HG03139 (cell line): Measurements from ENCODE around the gene OR10AD1.

Experiments
- ATAC-seq: cut with Tn5 transposase; IDR thresholded peaks from one replicate; pipeline ENCODE4 v1.9.1; 2021; ENCODE audit not compliant: unreplicated experiment

The OR10AD1 gene

DNA sequence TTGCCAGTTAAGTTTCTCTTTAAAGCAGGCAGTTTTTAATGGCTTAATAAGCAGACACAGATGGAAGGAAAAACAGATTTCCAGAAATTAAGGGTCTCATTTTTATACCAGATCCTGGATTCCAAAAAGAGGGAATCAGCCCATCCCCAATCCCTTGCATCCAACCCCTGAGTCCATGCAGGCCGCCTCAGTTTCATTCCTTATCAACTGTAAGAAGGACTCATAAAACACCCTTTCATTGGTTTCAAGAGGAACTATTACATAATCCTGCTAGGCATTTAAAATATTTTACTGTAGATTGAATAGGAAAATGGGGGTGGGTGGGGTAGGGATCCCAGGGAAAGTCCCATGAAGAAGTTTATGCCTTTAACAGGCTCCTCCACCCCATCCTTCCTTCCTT, 10.2 kb downstream of the OR10AD1 start:
- ATAC-seq = no peak

DNA sequence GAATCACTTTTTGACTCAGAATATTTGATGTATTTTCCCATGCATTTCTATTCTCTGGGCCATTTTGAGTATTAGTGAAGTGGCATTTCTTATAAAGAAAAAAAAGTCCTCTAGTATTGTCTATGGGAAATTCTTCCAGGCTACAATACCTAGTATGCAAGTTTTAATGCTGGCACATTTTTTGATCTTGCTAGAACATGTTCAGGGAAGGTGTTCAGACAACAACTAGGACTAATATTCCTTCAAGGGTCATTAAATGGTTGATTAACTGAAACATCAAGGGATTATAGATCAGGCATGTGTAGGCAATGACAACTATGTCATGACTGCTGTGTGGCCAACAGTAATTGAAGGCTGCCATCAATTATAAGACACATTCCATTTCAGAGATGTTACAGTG, 12.0 kb downstream of the OR10AD1 start:
- no peak for ATAC-seq

DNA sequence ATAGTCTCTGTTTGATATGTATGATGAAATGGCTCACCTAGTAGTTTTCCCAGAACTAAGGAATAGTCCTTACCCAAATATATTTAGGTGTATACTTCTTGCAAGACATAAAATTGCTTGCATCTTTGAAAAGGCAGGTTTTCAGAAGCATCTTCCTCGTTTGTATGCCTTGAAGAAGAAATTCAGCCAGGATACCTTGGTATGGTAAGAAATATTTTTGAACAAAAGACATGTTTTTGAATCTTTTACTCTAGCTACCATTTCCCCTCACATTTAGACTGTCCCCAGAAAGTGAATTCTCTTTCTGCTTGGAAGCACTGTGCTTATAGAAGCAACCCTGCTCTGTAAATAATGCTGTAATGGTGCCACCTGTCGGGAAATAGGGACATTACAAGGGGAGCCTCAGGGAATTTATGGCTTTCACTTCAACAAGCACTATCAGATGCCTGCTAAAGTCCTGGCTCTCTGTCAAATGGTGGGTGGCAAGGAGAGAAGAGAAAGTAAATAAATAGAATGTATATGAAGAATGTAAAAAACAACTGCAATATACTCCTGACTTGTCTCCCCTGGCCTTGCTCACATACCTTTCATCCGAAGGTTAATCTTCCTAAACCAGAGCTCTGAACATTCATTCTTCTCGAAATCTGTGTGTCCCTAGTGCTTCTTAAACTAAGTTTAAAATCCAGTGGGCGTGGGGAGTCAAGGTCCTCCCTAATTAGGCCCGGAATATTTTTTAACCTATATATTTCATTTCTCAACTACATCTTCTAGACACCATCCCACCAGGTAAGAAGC, 13.6 kb downstream of the OR10AD1 start:
- no peak for ATAC-seq

DNA sequence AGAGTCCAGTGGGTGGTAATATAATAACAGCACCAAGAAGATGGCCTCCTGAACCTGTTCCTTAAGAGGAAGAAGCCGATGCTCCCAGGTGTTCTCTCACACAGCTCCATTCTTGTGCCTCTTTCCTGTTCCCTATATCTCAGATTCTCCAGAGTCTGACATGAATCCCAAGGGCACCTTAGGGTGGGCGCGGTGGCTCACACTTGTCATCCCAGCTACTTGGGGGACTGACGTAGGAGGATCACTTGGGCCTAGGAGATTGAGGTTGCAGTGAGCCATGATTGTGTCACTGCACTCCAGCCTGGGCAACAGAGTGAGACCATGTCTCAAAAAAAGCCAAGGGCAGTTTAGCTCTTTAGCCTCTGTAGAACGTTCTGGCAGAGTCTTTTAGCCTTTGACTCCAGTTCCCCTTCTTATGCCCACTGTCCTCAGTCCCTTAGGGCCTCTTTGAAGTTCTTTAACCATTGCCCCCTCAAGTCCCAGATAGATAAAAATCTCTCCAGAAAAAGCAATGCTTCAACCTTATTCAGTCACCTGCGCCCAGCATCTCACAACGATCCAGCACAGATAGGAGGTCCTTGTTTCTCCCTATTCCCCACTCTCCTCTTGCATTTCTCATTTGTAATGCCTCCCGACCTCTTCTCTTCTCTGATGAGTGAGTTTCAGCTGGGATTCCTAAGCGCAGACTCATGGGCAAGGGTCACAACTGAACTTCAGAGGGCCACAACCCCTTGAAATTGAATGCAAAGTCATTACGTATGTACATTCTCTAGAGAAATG, 15.0 kb downstream of the OR10AD1 start:
- no peak for ATAC-seq

DNA sequence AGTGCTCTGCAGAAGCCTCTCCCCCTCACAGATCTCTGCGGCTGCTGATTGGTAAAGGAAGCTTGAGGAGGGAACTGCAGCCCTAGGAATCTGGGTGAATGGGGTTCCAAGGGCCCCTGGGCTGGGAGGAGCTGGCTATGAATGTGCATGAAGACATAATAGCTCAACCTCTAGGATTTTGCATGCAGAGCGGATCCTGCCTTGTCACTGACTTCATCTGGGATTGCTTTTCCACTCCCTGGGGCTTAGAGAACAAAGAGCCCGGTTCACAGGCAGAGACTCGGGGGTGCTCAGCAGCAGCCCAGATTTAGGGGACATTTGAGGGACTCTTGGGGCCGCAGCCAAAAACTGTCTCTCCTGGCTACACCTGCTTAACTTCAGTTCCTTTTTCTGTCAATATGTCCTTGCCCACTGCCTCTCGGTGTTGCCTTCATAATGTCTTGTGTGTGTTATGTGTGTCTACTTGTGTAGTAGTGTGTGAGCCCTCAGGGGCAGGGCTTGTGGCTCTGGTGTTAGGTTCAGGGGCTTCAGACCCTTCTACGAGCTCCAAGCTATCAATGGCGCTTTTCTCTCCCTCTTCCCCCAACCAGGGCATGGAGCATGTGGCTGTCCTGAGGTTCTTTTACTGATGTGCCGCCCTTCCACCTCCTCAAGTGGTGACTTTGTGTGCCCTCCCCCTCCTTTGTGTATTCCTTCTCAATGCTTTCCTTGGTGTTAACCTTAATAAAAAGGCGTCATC, 17.7 kb downstream of the OR10AD1 start:
- ATAC-seq = no peak

DNA sequence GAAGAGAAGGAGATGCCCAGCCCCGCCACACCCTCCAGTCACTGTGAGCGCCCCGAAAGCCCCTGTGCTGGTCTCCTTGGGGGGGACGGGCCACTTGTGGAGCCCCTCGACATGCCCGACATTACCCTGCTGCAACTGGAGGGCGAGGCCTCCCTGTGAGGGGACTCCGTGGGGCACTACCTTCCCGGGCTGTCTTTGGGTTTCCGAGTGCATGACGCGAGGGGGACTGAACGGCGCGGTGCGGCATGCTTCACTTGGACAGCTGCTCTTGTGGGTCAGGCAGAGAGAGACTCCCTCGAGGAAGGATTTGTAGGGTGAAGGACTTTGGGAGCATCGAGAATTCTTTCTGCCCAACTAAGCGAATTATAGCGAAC, 18.6 kb downstream of the OR10AD1 start:
- ATAC-seq = no peak

DNA sequence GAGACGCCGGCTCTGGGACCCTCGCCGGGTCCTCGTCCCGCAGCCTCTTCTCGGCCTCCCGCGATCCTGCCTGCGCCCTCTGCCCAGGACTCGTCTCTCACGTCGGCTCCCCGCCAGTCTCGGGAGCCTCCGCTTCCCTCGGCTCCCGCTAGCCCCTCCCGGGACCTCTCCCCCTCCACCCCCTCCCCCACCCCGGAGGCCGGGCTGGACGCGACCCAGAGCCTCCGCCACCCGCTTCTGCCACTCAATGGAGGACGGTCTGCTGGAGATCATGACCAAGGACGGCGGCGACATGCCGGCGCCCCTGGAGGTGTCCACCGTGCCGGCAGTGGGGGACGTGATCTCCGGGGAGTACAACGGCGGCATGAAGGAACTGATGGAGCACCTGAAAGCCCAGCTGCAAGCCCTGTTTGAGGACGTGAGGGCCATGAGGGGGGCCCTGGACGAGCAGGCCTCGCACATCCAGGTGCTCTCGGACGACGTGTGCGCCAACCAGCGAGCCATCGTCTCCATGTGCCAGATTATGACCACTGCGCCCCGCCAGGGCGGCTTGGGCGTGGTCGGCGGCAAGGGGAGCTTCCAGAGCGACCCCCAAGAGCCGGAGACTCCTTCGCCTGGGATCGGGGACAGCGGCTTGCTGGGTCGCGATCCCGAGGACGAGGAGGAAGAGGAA, 19.1 kb downstream of the OR10AD1 start:
- ATAC-seq = no peak

DNA sequence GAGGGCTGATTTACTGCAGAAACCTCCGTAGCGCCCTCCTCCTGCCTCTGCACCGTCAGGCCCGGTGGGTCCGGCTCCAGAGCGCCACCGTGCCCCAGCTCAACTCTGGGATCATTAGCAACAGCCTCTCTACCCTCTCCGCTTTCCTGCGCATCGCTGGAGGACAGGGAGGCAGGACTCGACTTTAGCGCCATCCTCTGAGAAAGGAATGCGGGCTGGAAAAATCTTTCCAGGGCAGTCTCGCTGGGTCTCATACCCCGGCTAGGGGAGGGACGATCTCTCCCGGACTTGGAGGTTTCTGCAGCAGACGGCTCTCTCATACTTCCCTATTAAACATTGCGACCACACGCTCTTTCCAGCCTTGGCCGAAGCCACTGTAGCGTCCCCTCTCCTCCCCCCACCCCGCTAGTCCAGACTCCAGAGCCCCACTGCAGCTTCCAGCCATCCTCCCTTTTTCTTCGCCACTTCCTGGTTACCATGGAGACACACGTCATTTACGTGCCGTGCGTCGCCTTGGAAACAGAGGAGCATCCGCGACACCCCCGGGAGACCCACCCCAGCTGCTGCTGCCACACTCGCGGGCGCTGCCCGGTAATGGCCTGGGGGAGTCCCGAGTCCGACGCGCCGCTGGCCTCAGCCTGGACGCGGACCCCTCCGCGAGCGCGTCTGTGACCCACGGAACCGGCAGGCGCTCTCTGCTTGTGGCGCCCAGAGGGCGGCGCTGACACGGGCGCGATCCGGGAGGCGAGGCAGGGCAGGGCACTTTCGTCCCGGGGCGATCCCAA, 19.8 kb downstream of the OR10AD1 start, which contains the start of gene CCDC184:
CCDC184 (plus strand) TSS at position 554 of the 785 bp plus-strand sequence. CDS start 479 bp downstream, outside the sequence.
- ATAC-seq = peak; percentile 54

DNA sequence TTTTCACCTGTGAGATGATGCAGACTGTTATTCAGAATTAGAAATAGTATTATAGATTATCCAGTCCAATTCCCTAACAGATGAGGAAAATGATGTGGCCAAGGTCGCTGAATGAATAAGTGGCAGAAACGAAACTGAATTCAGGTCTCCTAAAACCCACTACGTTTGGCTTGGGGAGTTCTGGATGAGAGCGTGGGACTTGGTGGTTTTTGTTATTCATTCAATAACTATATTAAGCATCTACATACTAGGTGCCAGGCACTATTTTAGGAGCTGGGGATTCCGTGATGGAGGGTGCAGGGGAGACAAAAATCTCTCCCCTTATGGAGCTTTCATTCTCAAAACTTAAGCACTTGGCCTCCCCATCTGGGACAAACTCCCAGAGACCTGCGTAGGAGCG, 20.5 kb downstream of the OR10AD1 start:
- peak; percentile 2 for ATAC-seq

DNA sequence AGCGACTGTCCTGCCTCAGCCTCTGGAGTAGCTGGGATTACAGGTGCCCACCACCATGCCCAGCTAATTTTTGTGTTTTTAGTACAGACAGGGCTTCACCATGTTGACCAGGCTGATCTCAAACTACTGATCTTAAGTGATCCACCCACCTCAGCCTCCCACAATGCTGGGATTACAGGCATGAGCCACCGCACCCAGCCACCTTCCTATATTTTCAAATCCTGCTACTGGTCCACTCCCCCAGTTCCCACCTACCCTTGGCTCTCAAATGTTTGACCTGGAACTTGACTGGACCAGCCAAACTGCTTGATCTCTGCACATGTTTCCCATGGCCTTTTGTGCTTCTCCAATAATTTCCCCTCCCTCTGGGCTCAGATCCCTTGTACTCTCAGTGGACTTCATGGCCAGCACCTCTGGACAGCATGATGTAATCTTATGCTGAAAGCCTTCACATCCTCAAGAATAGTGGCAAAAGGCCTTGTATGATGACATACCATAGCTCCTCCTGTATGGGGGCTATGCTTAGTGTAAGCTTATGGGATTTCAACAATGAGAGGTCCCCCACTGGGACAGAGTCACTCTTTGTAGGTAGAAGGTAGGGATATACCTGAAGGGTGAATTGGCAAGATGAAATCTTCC, 22.1 kb downstream of the OR10AD1 start:
- no peak for ATAC-seq

DNA sequence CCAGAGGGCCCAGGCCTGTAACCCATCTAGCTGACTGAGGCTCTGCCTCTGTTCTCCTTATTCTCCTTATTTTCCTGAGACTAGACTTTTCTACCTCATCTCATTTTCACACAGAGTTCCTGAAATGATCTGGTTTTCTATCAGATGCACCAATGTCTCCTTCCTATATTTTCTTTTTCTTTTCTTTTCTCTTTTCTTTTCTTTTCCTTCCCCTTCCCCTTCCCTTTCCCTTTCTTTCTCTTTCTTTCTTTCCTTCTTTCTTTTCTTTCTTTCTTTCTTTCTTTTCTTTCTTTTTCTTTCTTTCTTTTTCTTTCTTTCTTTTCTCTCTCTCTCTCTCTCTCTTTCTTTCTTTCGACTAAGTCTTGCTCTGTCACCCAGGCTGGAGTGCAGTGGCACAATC, 22.7 kb downstream of the OR10AD1 start:
- no peak for ATAC-seq

DNA sequence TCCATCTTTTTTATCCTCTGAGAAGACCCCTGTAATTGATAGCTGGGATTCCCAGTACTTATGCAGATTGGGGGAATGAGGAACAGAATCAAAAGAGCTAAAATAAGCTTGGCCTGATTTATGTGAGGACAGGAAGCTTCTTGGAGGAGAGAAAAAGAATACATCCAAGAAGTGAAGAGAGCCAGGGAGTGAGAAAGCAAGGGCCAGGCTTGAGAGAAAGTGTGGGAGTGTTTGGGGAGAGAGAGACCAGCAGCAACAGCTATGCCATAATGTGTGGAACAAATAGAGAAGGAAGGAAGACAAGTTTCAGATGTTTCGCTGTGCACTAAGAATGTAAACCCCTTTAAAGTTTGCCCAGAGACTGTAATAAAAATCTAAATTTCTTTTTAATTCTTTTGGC, 23.6 kb downstream of the OR10AD1 start:
- no peak for ATAC-seq

DNA sequence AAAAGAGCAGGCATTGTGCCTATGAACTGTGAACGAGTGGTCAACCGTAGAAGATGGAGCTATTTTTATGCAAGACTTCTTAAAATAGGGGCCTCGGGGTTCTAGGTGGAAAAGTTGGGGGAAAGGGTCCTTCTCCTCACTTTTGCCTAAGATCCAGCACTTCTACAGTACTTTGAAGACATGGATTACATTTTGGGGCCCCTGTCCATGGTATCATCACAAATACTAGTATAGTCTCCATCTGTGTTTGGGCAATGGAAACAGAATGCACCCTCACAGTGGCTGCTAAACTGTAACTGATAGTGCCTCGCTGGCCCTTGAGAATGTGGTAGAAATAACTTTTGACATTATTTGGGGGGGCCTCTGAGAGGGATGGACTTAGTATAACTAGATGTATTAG, 25.1 kb downstream of the OR10AD1 start:
- no peak for ATAC-seq

DNA sequence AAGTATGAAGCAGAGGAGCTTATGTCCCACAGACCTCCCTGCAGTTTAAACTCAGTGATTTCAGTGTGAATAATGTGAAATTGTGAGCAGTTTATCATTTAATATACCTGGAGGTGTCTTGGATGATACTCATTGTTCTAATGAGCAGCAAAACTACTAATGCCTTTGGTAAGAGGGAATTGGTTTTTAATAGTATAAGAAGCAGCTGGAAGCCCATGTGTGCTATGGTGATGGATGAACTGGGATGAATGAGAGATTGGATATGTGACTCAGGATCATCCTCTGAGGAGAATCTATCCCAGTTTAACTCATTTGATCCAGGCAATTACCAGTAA, 26.7 kb downstream of the OR10AD1 start:
- ATAC-seq = no peak

DNA sequence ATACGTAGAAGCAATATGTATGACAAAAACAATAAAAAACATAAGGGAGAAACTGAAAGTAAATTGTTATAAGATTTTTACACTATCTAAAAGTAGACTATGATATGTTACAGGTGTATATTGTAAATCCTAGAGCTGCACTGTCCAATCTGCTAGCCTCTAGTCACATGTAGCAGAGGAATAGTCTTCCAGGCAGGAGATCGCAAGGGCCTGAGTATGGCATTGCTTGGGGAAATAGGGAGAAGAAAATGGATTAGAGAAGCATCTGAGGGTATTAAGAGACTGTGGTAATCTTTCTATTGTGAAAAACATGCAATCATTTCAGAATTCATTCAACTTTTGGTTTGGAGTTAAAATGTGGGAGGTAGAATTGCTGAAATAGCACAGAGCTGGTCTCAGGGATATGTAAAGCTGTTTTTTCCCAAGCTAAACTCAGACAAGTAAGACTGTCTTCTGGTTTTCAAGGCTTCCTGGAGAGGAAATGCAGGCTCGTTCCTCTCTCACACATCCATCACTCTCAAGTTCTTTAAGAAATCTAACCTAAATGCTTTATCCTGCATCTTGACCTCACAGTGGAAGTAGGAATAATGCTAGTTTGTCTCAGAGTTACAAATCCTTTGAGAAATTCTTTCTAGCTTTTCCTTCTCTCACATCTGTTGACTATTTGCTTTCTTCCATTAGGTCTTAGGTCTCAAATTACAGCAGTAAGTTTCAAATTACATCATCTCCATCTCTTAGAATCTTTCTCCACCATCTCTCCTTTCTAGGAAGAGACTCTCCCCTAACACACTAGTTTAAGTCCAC, 27.3 kb downstream of the OR10AD1 start:
- no peak for ATAC-seq

DNA sequence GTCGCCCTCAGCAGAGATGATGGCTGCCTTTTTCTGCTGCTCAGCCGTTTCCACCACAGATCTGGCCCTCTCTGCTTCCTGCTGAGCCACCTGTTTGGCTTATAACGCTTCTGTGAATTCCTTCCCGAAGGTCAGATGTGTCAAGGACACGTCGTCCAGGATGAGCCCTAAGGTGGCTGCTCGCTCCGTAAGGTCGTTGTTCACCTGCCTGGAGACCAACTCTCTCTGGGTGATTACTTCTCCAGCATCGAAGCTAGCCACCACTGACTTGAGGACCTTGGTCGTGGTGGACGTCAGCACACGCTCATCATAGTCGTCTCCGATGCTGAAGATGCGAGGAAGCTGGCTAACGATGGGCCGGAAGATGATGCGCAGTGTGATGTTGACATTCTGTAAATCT, 34.1 kb downstream of the OR10AD1 start:
- ATAC-seq = no peak

DNA sequence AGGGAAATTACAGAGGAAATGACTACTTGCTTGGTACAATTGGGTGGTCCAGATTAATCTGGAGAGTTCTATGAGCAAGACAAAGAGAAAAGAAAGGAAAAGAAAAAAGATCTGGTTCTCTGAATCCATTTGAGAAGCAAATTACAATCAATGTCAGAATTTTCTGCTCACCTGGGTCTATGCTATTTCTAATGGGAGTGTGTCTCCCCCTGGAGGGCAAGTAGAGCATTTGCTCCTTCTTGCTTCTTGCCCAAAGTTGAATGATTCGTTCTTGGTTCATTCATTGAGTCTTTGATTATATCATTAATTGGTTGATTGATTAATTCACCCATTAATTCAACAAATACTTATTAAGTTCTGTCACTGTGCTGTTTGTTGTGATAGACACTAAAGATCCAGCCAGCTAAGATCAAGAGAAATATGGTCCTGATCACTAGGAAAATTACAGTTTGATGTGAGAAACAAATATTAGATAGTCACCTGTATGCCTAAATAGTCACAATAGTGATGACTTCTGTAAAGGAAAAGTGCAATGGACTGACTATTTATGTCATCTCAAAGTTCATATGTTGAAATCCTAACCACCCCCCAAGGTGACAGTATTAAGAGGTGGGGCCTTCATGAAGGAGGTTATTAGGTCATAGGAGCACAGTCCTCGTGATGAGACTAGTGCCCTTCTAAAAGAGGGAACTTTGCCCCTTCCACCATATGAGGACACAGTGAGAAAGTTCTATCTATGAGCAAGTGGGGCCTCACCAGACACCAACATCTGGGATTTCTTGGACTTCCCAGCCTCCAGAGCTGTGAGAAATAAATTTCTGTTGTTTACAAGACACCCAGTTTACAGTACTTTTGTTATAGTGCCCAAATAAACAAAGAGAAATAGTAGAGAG, 37.8 kb downstream of the OR10AD1 start:
- no peak for ATAC-seq

DNA sequence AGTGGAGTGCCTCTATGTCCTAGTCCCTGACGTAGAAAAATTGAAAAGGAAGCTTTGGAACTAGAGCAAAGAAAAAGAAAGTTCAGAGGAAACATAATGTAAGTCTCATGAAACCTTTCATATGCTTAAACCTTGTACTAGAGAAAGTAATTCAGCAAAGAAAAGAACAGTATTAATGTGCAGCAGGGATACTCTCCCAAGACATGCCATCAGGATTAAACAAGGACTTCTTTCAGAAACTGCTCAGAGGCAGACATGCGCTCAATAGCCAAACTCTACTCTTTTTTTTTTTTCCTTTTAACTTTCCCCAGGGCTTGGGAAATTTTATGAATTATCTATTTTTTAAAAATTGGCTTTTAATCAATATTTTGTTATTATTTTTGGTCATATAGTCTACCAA, 38.6 kb downstream of the OR10AD1 start:
- ATAC-seq = no peak
